H1 (cell line): ENCODE results near the gene LPCAT1.

Experiments used
- CBX5 ChIP-seq: fragments of 300-800, 300-1000 bp; sonication (generic); IDR thresholded peaks from 2 replicates; pipeline ENCODE4 v1.7.1; 2016; ENCODE audit warnings: antibody characterized with exemption, low read length, low read depth
- EGR1 ChIP-seq: IDR thresholded peaks from 2 replicates; pipeline ENCODE4 v1.6.1; 2011; ENCODE audit warnings: low read depth, low read length, borderline replicate concordance
- JUND ChIP-seq: IDR thresholded peaks from 2 replicates; pipeline ENCODE4 v1.6.1; 2011; ENCODE audit warnings: mild to moderate bottlenecking, improper control_type of control experiment, low read length
- SP1 ChIP-seq: IDR thresholded peaks from 2 replicates; pipeline ENCODE4 v1.6.1; 2011; ENCODE audit warnings: low read depth, low read length
- TF ChIP-seq, protein P1 (sequence below): IDR thresholded peaks from 2 replicates; pipeline ENCODE4 v1.6.1; 2012; ENCODE audit warnings: low read length, inconsistent platforms
- TF ChIP-seq, protein P2 (sequence below), 3 experiments: IDR thresholded peaks; 1 replicate in 2 of 3; 2 replicates in 1 of 3; pipeline versions ENCODE4 v1.5.1 to v1.6.1; 2011; ENCODE audit warnings: low read length in 3 of 3, mild to moderate bottlenecking in 3 of 3, inconsistent platforms in 2 of 3, low read depth in 1 of 3, moderate library complexity in 1 of 3; ENCODE audit not compliant: insufficient read depth in 1 of 3; ENCODE audit errors: control extremely low read depth in 1 of 3

DNA sequence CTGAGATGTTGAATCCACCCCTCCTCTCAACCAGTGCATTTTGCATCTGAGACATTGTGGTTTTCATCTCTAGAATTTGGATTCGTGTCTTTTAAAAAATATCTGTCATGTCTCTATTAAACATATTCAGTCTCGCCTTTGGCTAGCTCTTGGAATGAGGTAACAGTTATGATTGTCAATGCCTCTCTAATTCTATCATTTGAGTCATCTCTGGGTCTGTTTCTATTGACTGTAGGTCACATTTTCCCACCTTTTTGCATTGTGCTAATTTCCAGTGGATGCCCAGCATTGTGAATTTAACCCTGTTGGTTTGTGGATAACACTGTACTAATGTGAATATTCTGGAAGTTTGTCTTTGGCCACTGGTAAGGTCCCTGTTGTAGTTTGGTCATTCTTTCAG is 70.1 kb downstream of the LPCAT1 start:
- TF ChIP-seq JUND (no peak), SP1 (no peak), CBX5 (no peak), EGR1 (no peak)
- TF ChIP-seq, protein P1, sequence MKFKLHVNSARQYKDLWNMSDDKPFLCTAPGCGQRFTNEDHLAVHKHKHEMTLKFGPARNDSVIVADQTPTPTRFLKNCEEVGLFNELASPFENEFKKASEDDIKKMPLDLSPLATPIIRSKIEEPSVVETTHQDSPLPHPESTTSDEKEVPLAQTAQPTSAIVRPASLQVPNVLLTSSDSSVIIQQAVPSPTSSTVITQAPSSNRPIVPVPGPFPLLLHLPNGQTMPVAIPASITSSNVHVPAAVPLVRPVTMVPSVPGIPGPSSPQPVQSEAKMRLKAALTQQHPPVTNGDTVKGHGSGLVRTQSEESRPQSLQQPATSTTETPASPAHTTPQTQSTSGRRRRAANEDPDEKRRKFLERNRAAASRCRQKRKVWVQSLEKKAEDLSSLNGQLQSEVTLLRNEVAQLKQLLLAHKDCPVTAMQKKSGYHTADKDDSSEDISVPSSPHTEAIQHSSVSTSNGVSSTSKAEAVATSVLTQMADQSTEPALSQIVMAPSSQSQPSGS: no peak
- TF ChIP-seq, protein P2, sequence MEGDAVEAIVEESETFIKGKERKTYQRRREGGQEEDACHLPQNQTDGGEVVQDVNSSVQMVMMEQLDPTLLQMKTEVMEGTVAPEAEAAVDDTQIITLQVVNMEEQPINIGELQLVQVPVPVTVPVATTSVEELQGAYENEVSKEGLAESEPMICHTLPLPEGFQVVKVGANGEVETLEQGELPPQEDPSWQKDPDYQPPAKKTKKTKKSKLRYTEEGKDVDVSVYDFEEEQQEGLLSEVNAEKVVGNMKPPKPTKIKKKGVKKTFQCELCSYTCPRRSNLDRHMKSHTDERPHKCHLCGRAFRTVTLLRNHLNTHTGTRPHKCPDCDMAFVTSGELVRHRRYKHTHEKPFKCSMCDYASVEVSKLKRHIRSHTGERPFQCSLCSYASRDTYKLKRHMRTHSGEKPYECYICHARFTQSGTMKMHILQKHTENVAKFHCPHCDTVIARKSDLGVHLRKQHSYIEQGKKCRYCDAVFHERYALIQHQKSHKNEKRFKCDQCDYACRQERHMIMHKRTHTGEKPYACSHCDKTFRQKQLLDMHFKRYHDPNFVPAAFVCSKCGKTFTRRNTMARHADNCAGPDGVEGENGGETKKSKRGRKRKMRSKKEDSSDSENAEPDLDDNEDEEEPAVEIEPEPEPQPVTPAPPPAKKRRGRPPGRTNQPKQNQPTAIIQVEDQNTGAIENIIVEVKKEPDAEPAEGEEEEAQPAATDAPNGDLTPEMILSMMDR (IDR thresholded peaks at IDR 0.05; ENCODE audit: control extremely low read depth in 1 of 3, insufficient read depth in 1 of 3, low read depth in 1 of 3, low read length in 3 of 3): no peak
